ENCODE measurements around the gene ZFAND6. TPM values are rescaled to one million over a fixed set of nuclear protein-coding genes. Genes with fewer than 3 reads are reported as not detected.
"Not testable (repeated sequence)": the region's sequence is repeated elsewhere in the genome, so short reads cannot be mapped to it uniquely, and the experiment has no call there.

Gene ZFAND6
- total and polyA plus RNA-seq, 10 of the 15 experiments (the other 5 are each of a cell fraction or from before 2014, with no cell fraction given): 78.9 to 179 (median 135) TPM

GRCh38 chr15:80045219-80045618 is 14.3 kb upstream of the ZFAND6 start:
- H3K79me2 ChIP-seq (ENCODE audit: control insufficient read depth, insufficient read depth, low read length); H3K4me2 ChIP-seq (ENCODE audit: control insufficient read depth, insufficient read depth); H3K4me1 ChIP-seq (ENCODE audit: control insufficient read depth, insufficient read depth, low read length); H3K36me3 ChIP-seq (ENCODE audit: control insufficient read depth in 2 of 2, insufficient read depth in 2 of 2, low read length in 1 of 2); intact Hi-C loops (cut with micrococcal nuclease; ENCODE audit: unreplicated experiment); FAIRE-seq; RAD21 ChIA-PET (ENCODE audit: unreplicated experiment); DNase-seq (ENCODE audit: low read depth, low spot score); H3K9me3 ChIP-seq (replicated peaks; ENCODE audit: control insufficient read depth, insufficient read depth, low read length); POLR2A ChIA-PET; ATAC-seq; H4K20me1 ChIP-seq (ENCODE audit: control insufficient read depth, insufficient read depth); H3K4me3 ChIP-seq; H3K9ac ChIP-seq (ENCODE audit: control insufficient read depth, insufficient read depth, low read length); H3K27ac ChIP-seq (ENCODE audit: control insufficient read depth, insufficient read depth); H3K27me3 ChIP-seq (replicated peaks in 1 of 2; ENCODE audit: control insufficient read depth in 2 of 2, insufficient read depth in 2 of 2, low read length in 1 of 2); BruUV-seq (replicated peaks); in situ Hi-C loops (cut with MboI); H2AFZ ChIP-seq (ENCODE audit: control insufficient read depth, low read depth, low read length): not testable (repeated sequence)
- CTCF ChIA-PET: interaction anchor here (1.4 kb wide), 1 partner anchor 10 kb away, joined by 7 read pairs; no protein-coding TSS in a partner anchor
- SMC1A ChIA-PET (ENCODE audit: uncharacterized antibody, unreplicated experiment): interaction anchor here (1.0 kb wide), 2 partner anchors 9 kb away, joined by 3 read pairs; no protein-coding TSS in a partner anchor
- 70% methylated on average over 10 of the region's 10 CpGs for WGBS (ENCODE audit: insufficient coverage, insufficient replicate concordance, low lambda C conversion rate, missing lambda C conversion rate)

- Histone ChIP-seq H2AFZ (ENCODE audit: control insufficient read depth, low read depth, low read length) (no peak overlapping the region), H3K4me3 (no peak overlapping the region), H3K9ac (ENCODE audit: control insufficient read depth, insufficient read depth, low read length) (no peak overlapping the region), H3K27me3 (replicated peaks in 1 of 2; ENCODE audit: control insufficient read depth in 2 of 2, insufficient read depth in 2 of 2, low read length in 1 of 2) (no peaks in the 10 kb centered on the region; a peak in 1 of 4 replicates), H3K79me2 (ENCODE audit: control insufficient read depth, insufficient read depth, low read length) (no peaks in the 10 kb centered on the region), H3K4me1 (ENCODE audit: control insufficient read depth, insufficient read depth, low read length) (peaks cover 12% of the 10 kb centered on the region), H3K36me3 (ENCODE audit: control insufficient read depth in 2 of 2, insufficient read depth in 2 of 2, low read length in 1 of 2) (no peaks in the 10 kb centered on the region), H4K20me1 (ENCODE audit: control insufficient read depth, insufficient read depth) (no peaks in the 10 kb centered on the region), H3K9me3 (replicated peaks; ENCODE audit: control insufficient read depth, insufficient read depth, low read length) (no peaks in the 10 kb centered on the region), H3K27ac (ENCODE audit: control insufficient read depth, insufficient read depth) (no peak overlapping the region), H3K4me2 (ENCODE audit: control insufficient read depth, insufficient read depth) (no peak overlapping the region)
- no TSS peak for BruUV-seq (replicated peaks)
- POLR2A ChIA-PET: no interaction called here
- RAD21 ChIA-PET (ENCODE audit: unreplicated experiment): no interaction called here
- intact Hi-C loops (cut with micrococcal nuclease; ENCODE audit: unreplicated experiment): no loop called here
- CTCF ChIA-PET: no interaction called here
- DNase-seq (ENCODE audit: low read depth, low spot score) (no peak), ATAC-seq (no peak), FAIRE-seq (no peak)
- 9% methylated on average over 2 of the region's 2 CpGs for WGBS (ENCODE audit: insufficient coverage, insufficient replicate concordance, low lambda C conversion rate, missing lambda C conversion rate)
- in situ Hi-C loops (cut with MboI): no loop called here
- TF ChIP-seq RB1 (IDR thresholded peaks at IDR 0.05; ENCODE audit: borderline replicate concordance): no peak
- TF ChIP-seq, protein P1, sequence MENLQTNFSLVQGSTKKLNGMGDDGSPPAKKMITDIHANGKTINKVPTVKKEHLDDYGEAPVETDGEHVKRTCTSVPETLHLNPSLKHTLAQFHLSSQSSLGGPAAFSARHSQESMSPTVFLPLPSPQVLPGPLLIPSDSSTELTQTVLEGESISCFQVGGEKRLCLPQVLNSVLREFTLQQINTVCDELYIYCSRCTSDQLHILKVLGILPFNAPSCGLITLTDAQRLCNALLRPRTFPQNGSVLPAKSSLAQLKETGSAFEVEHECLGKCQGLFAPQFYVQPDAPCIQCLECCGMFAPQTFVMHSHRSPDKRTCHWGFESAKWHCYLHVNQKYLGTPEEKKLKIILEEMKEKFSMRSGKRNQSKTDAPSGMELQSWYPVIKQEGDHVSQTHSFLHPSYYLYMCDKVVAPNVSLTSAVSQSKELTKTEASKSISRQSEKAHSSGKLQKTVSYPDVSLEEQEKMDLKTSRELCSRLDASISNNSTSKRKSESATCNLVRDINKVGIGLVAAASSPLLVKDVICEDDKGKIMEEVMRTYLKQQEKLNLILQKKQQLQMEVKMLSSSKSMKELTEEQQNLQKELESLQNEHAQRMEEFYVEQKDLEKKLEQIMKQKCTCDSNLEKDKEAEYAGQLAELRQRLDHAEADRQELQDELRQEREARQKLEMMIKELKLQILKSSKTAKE (IDR thresholded peaks at IDR 0.05; ENCODE audit: low read depth, poor library complexity, severe bottlenecking): no peak
- TF ChIP-seq ESRRA (IDR thresholded peaks at IDR 0.05; ENCODE audit: low read length): no peak
- no peak for TF ChIP-seq ZNF622 (IDR thresholded peaks at IDR 0.05)
- TF ChIP-seq KLF5 (IDR thresholded peaks at IDR 0.05; ENCODE audit: partially characterized antibody): no peak
- no peak for TF ChIP-seq HCFC1 (IDR thresholded peaks at IDR 0.05; ENCODE audit: low read length)
- TF ChIP-seq CBFB (IDR thresholded peaks at IDR 0.05; ENCODE audit: low read depth): no peak
- no peak for TF ChIP-seq WRNIP1 (IDR thresholded peaks at IDR 0.05; ENCODE audit: borderline replicate concordance, low read depth, low read length)
- SMC1A ChIA-PET (ENCODE audit: uncharacterized antibody, unreplicated experiment): no interaction called here
These were observed 10.4 kb upstream of the ZFAND6 start for GRCh38 chr15:80049046-80049445.

Data from GM12878 (cell line).